ENCODE data around the gene HAUS6. TPM values are rescaled to one million over a fixed set of nuclear protein-coding genes. Genes with fewer than 3 reads are reported as not detected.
"Not testable (repeated sequence)": the region's sequence is repeated elsewhere in the genome, so short reads cannot be mapped to it uniquely, and the experiment has no call there.

The HAUS6 gene
- total RNA-seq, 8 experiments from 2014 or later = 5.8 to 30.3 (median 11.2) TPM

GRCh38 chr9:19048966-19049916 lies 53.5 kb downstream of the HAUS6 start, which contains the start of gene RRAGA:
RRAGA (plus strand) TSS chr9:19049427; CDS start chr9:19049660, 233 bp downstream.
- ATAC-seq (replicated peaks in 6 of 8) = peak; percentile 84 to 93 (median 91)
- WGBS, 10 experiments = 0 to 5% (median 2%) methylated on average over 4 to 23 of the region's 82 CpGs; no CpG with 5 or more reads in 5 of the 10 experiments
- in situ Hi-C loops (cut with MboI; ENCODE audit: low pct_unique_long_range_greater_than_20kb in 2 of 9, low sequenced_read_pairs in 9 of 9, unreplicated experiment in 9 of 9) = loop anchor here in 6 of 9 experiments (25.0 kb wide), 3 partner anchors 787 to 1512 kb away; no protein-coding TSS in a partner anchor
- Histone ChIP-seq H3K27ac (peak within 1 kb of the TSS; percentile 91 to 96), H3K4me3 (peak within 1 kb of the TSS; percentile 72 to 91 (median 76)), H3K4me1 (replicated peaks in 1 of 2) (peaks cover 14 to 26% of the 10 kb centered on the region in 2 donors)

- in situ Hi-C loops (cut with MboI; ENCODE audit: low pct_unique_long_range_greater_than_20kb in 2 of 9, low sequenced_read_pairs in 9 of 9, unreplicated experiment in 9 of 9) = loop anchor here in 6 of 9 experiments (25.0 kb wide), 3 partner anchors 774 to 1499 kb away; no protein-coding TSS in a partner anchor
- WGBS, 10 experiments = 93 to 100% (median 100%) methylated on average over 1 to 4 of the region's 5 CpGs; no CpG with 5 or more reads in 2 of the 10 experiments
Measured at GRCh38 chr9:19036611-19037010, 66.1 kb downstream of the HAUS6 start.

GRCh38 chr9:19033015-19033414 lies 69.7 kb downstream of the HAUS6 start, which contains the start of gene SAXO1:
SAXO1 (minus strand) TSS chr9:19033209; CDS start chr9:19032908, 301 bp downstream.
- no peak within 1 kb of the TSS for H3K4me3 ChIP-seq
- H3K4me1 ChIP-seq (replicated peaks in 1 of 2) = no peaks in the 10 kb centered on the region
- H3K27ac ChIP-seq = no peak within 1 kb of the TSS
- no peak for ATAC-seq (replicated peaks in 6 of 8)
- WGBS, 10 experiments = 80 to 100% (median 93%) methylated on average over 1 to 6 of the region's 20 CpGs; no CpG with 5 or more reads in 6 of the 10 experiments
- in situ Hi-C loops (cut with MboI; ENCODE audit: low pct_unique_long_range_greater_than_20kb in 2 of 9, low sequenced_read_pairs in 9 of 9, unreplicated experiment in 9 of 9) = loop anchor here in 6 of 9 experiments (25.0 kb wide), 3 partner anchors 771 to 1496 kb away; no protein-coding TSS in a partner anchor

More at GRCh38 chr9:19036611-19037010, 66.1 kb downstream of the HAUS6 start:
- Histone ChIP-seq H3K4me3 (no peak overlapping the region), H3K27ac (no peak overlapping the region), H3K4me1 (replicated peaks in 1 of 2) (no peaks in the 10 kb centered on the region)
- no peak for ATAC-seq (replicated peaks in 6 of 8)

GRCh38 chr9:19032406-19032805 lies 70.3 kb downstream of the HAUS6 start:
- no peaks in the 10 kb centered on the region for H3K4me1 ChIP-seq (replicated peaks in 1 of 2)
- H3K27ac ChIP-seq = no peak overlapping the region
- H3K4me3 ChIP-seq = no peak overlapping the region
- ATAC-seq (replicated peaks in 6 of 8) = no peak
- in situ Hi-C loops (cut with MboI; ENCODE audit: low pct_unique_long_range_greater_than_20kb in 2 of 9, low sequenced_read_pairs in 9 of 9, unreplicated experiment in 9 of 9) = loop anchor here in 6 of 9 experiments (25.0 kb wide), 3 partner anchors 770 to 1495 kb away; no protein-coding TSS in a partner anchor
- 80 to 100% (median 89%) methylated on average over 1 to 11 of the region's 14 CpGs; no CpG with 5 or more reads in 3 of the 10 experiments for WGBS, 10 experiments

GRCh38 chr9:19030899-19031298 lies 71.8 kb downstream of the HAUS6 start:
- in situ Hi-C loops (cut with MboI; ENCODE audit: low pct_unique_long_range_greater_than_20kb in 2 of 9, low sequenced_read_pairs in 9 of 9, unreplicated experiment in 9 of 9) = loop anchor here in 6 of 9 experiments (25.0 kb wide), 3 partner anchors 769 to 1494 kb away; no protein-coding TSS in a partner anchor
- WGBS, 10 experiments = 80 to 89% methylated on average over 1 of the region's 1 CpG; no CpG with 5 or more reads in 8 of the 10 experiments
- no peaks in the 10 kb centered on the region for H3K4me1 ChIP-seq (replicated peaks in 1 of 2)

GRCh38 chr9:19028835-19029451 lies 73.8 kb downstream of the HAUS6 start:
- 0 to 80% (median 7%) methylated on average over 1 to 8 of the region's 8 CpGs for WGBS, 10 experiments
- Histone ChIP-seq H3K27ac (no peak overlapping the region), H3K4me3 (no peak overlapping the region), H3K4me1 (replicated peaks in 1 of 2) (no peaks in the 10 kb centered on the region)
- ATAC-seq (replicated peaks in 6 of 8) = peak in 7 of 8 experiments; percentile 49 to 86 (median 61)
- in situ Hi-C loops (cut with MboI; ENCODE audit: low pct_unique_long_range_greater_than_20kb in 2 of 9, low sequenced_read_pairs in 9 of 9, unreplicated experiment in 9 of 9) = loop anchor here in 7 of 9 experiments (10.0 to 25.0 kb wide), 4 partner anchors 767 to 1492 kb away; no protein-coding TSS in a partner anchor

More at GRCh38 chr9:19030899-19031298, 71.8 kb downstream of the HAUS6 start:
- ATAC-seq (replicated peaks in 6 of 8) = peak in 2 of 8 experiments; percentile 86 to 89
- Histone ChIP-seq H3K4me3 (no peak overlapping the region), H3K27ac (no peak overlapping the region)

GRCh38 chr9:19027825-19028224 lies 74.9 kb downstream of the HAUS6 start:
- no peak for ATAC-seq (replicated peaks in 6 of 8)
- WGBS, 10 experiments = 89 to 100% (median 93%) methylated on average over 5 to 10 of the region's 22 CpGs; no CpG with 5 or more reads in 6 of the 10 experiments
- Histone ChIP-seq H3K4me1 (replicated peaks in 1 of 2) (no peaks in the 10 kb centered on the region), H3K27ac (no peak overlapping the region), H3K4me3 (no peak overlapping the region)
- in situ Hi-C loops (cut with MboI; ENCODE audit: low pct_unique_long_range_greater_than_20kb in 2 of 9, low sequenced_read_pairs in 9 of 9, unreplicated experiment in 9 of 9) = loop anchor here in 7 of 9 experiments (10.0 to 25.0 kb wide), 4 partner anchors 766 to 1491 kb away; no protein-coding TSS in a partner anchor

- in situ Hi-C loops (cut with MboI; ENCODE audit: low pct_unique_long_range_greater_than_20kb in 2 of 9, low sequenced_read_pairs in 9 of 9, unreplicated experiment in 9 of 9) = loop anchor here in 7 of 9 experiments (10.0 to 25.0 kb wide), 4 partner anchors 764 to 1489 kb away; no protein-coding TSS in a partner anchor
- H3K27ac ChIP-seq = no peak overlapping the region
- H3K4me1 ChIP-seq (replicated peaks in 1 of 2) = no peaks in the 10 kb centered on the region
- no peak overlapping the region for H3K4me3 ChIP-seq
- no peak for ATAC-seq (replicated peaks in 6 of 8)
- WGBS, 10 experiments = 66 to 100% (median 79%) methylated on average over 1 to 6 of the region's 6 CpGs
Measured at GRCh38 chr9:19026375-19026774, 76.3 kb downstream of the HAUS6 start.

GRCh38 chr9:19023078-19023477 lies 79.6 kb downstream of the HAUS6 start:
- Histone ChIP-seq H3K27ac (no peak overlapping the region), H3K4me1 (replicated peaks in 1 of 2) (no peaks in the 10 kb centered on the region), H3K4me3 (no peak overlapping the region)
- ATAC-seq (replicated peaks in 6 of 8) = no peak
- in situ Hi-C loops (cut with MboI; ENCODE audit: low pct_unique_long_range_greater_than_20kb in 2 of 9, low sequenced_read_pairs in 9 of 9, unreplicated experiment in 9 of 9) = loop anchor here in 5 of 9 experiments (10.0 to 25.0 kb wide), 5 partner anchors 386 to 786 kb away; no protein-coding TSS in a partner anchor
- WGBS, 10 experiments = 22 to 95% (median 91%) methylated on average over 1 to 3 of the region's 5 CpGs; no CpG with 5 or more reads in 4 of the 10 experiments

GRCh38 chr9:19022206-19022605 lies 80.5 kb downstream of the HAUS6 start:
- no peaks in the 10 kb centered on the region for H3K4me1 ChIP-seq (replicated peaks in 1 of 2)
- no peak for ATAC-seq (replicated peaks in 6 of 8)
- in situ Hi-C loops (cut with MboI; ENCODE audit: low pct_unique_long_range_greater_than_20kb in 2 of 9, low sequenced_read_pairs in 9 of 9, unreplicated experiment in 9 of 9) = loop anchor here in 5 of 9 experiments (10.0 to 25.0 kb wide), 5 partner anchors 385 to 785 kb away; no protein-coding TSS in a partner anchor
- WGBS, 10 experiments = 83 to 100% (median 100%) methylated on average over 1 to 2 of the region's 2 CpGs; no CpG with 5 or more reads in 7 of the 10 experiments
- no peak overlapping the region for H3K4me3 ChIP-seq
- H3K27ac ChIP-seq = no peak overlapping the region

GRCh38 chr9:19021649-19022048 lies 81.1 kb downstream of the HAUS6 start:
- H3K4me1 ChIP-seq (replicated peaks in 1 of 2); H3K4me3 ChIP-seq; ATAC-seq (replicated peaks in 6 of 8); H3K27ac ChIP-seq: not testable (repeated sequence)
- 95 to 100% (median 100%) methylated on average over 1 to 2 of the region's 2 CpGs; no CpG with 5 or more reads in 6 of the 10 experiments for WGBS, 10 experiments
- in situ Hi-C loops (cut with MboI; ENCODE audit: low pct_unique_long_range_greater_than_20kb in 2 of 9, low sequenced_read_pairs in 9 of 9, unreplicated experiment in 9 of 9) = loop anchor here in 5 of 9 experiments (10.0 to 25.0 kb wide), 5 partner anchors 384 to 784 kb away; no protein-coding TSS in a partner anchor
